SK-N-SH treated with all-trans-retinoic acid at 6 μM for 48 hours (cell line): ENCODE results near the gene TRMT13.
A peak's percentile ranks its signal among the peaks of the same experiment; 100 is the strongest.
"Not testable (repeated sequence)": the region's sequence is repeated elsewhere in the genome, so short reads cannot be mapped to it uniquely, and the experiment has no call there.

Source experiments
- ATAC-seq: fragments of 200-7000 bp; cut with Tn5 transposase; 3 replicates; pipeline ENCODE4 v1.9.1; 2020; ENCODE audit warnings: mild to moderate bottlenecking, moderate library complexity
- ARNTL ChIP-seq: fragments of 450-650 bp; formaldehyde crosslinking; IDR thresholded peaks from 2 replicates; pipeline ENCODE4 v1.5.0; 2020; ENCODE audit warnings: low read depth, mild to moderate bottlenecking, moderate library complexity, borderline replicate concordance
- BACH2 ChIP-seq: fragments of 250-450 bp; sonication (Bioruptor Pico); IDR thresholded peaks from 2 replicates; pipeline ENCODE4 v1.9.0; 2021; ENCODE audit warnings: mild to moderate bottlenecking, borderline replicate concordance
- ESRRG ChIP-seq: fragments of 250-450 bp; sonication (Bioruptor Pico); IDR thresholded peaks from 2 replicates; pipeline ENCODE4 v1.6.1; 2021; ENCODE audit warnings: mild to moderate bottlenecking
- GLIS3 ChIP-seq: fragments of 250-450 bp; sonication (Bioruptor Pico); IDR thresholded peaks from 2 replicates; pipeline ENCODE4 v1.5.0; 2020; ENCODE audit warnings: mild to moderate bottlenecking, moderate library complexity
- ISL1 ChIP-seq: fragments of 250-450 bp; sonication (Bioruptor Pico); IDR thresholded peaks from 2 replicates; pipeline ENCODE4 v2.1.2; 2022; ENCODE audit warnings: mild to moderate bottlenecking, moderate library complexity
- OSR1 ChIP-seq: fragments of 250-450 bp; sonication (Bioruptor Pico); IDR thresholded peaks from 2 replicates; pipeline ENCODE4 v1.8.0; 2022; ENCODE audit warnings: moderate library complexity, mild to moderate bottlenecking, inconsistent platforms
- PPARA ChIP-seq: fragments of 250-450 bp; sonication (Bioruptor Pico); IDR thresholded peaks from 2 replicates; pipeline ENCODE4 v1.5.0; 2020; ENCODE audit warnings: mild to moderate bottlenecking, borderline replicate concordance
- SNAI2 ChIP-seq: fragments of 250-450 bp; sonication (Bioruptor Pico); IDR thresholded peaks from 2 replicates; pipeline ENCODE4 v1.5.0; 2020; ENCODE audit warnings: mild to moderate bottlenecking, moderate library complexity
- TCF4 ChIP-seq: fragments of 250-450 bp; sonication (Bioruptor Pico); IDR thresholded peaks from 2 replicates; pipeline ENCODE4 v1.8.0; 2021; ENCODE audit warnings: mild to moderate bottlenecking, moderate library complexity, borderline replicate concordance
- TSHZ2 ChIP-seq: fragments of 250-450 bp; sonication (Bioruptor Pico); IDR thresholded peaks from 2 replicates; pipeline ENCODE4 v1.5.0; 2020; ENCODE audit warnings: mild to moderate bottlenecking, moderate library complexity
- ZC3H10 ChIP-seq: fragments of 250-450 bp; sonication (Bioruptor Pico); IDR thresholded peaks from 2 replicates; pipeline ENCODE4 v1.5.1; 2021; ENCODE audit warnings: mild to moderate bottlenecking, moderate library complexity
- ZFP3 ChIP-seq: fragments of 250-450 bp; sonication (Bioruptor Pico); IDR thresholded peaks from 2 replicates; pipeline ENCODE4 v1.5.0; 2020; ENCODE audit warnings: mild to moderate bottlenecking, moderate library complexity
- ZFP30 ChIP-seq: fragments of 450-650 bp; formaldehyde crosslinking; IDR thresholded peaks from 2 replicates; pipeline ENCODE4 v1.5.0; 2022; ENCODE audit warnings: mild to moderate bottlenecking, moderate library complexity
- ZNF565 ChIP-seq: fragments of 450-650 bp; formaldehyde crosslinking; conservative IDR thresholded peaks from 2 replicates; pipeline ENCODE4 v1.5.0; 2020; ENCODE audit warnings: low read depth, mild to moderate bottlenecking, moderate library complexity
- ZNF70 ChIP-seq: fragments of 450-650 bp; formaldehyde crosslinking; IDR thresholded peaks from 2 replicates; pipeline ENCODE4 v1.5.0; 2020; ENCODE audit warnings: mild to moderate bottlenecking, moderate library complexity
- TF ChIP-seq, protein P1 (sequence below): fragments of 250-450 bp; sonication (Bioruptor Pico); IDR thresholded peaks from 2 replicates; pipeline ENCODE4 v1.5.1; 2020; ENCODE audit warnings: low read depth, mild to moderate bottlenecking, moderate library complexity
- TF ChIP-seq, protein P2 (sequence below): fragments of 250-450 bp; sonication (Bioruptor Pico); IDR thresholded peaks from 2 replicates; pipeline ENCODE4 v1.8.0; 2020; ENCODE audit warnings: mild to moderate bottlenecking, moderate library complexity, borderline replicate concordance
- TF ChIP-seq, protein P3 (sequence below): fragments of 250-450 bp; sonication (Bioruptor Pico); IDR thresholded peaks from 2 replicates; pipeline ENCODE4 v1.5.1; 2021; ENCODE audit warnings: mild to moderate bottlenecking, moderate library complexity
- TF ChIP-seq, protein P4 (sequence below): fragments of 250-450 bp; sonication (Bioruptor Pico); IDR thresholded peaks from 2 replicates; pipeline ENCODE4 v1.8.0; 2021; ENCODE audit warnings: low read depth, mild to moderate bottlenecking, moderate library complexity, borderline replicate concordance

The TRMT13 gene

GRCh38 chr1:100187912-100188311, 54.9 kb downstream of the TRMT13 start (continued):
- TF ChIP-seq, protein P1, sequence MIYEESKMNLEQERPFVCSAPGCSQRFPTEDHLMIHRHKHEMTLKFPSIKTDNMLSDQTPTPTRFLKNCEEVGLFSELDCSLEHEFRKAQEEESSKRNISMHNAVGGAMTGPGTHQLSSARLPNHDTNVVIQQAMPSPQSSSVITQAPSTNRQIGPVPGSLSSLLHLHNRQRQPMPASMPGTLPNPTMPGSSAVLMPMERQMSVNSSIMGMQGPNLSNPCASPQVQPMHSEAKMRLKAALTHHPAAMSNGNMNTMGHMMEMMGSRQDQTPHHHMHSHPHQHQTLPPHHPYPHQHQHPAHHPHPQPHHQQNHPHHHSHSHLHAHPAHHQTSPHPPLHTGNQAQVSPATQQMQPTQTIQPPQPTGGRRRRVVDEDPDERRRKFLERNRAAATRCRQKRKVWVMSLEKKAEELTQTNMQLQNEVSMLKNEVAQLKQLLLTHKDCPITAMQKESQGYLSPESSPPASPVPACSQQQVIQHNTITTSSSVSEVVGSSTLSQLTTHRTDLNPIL (CRISPR knock-in tag) = no peak

- TF ChIP-seq, protein P2, sequence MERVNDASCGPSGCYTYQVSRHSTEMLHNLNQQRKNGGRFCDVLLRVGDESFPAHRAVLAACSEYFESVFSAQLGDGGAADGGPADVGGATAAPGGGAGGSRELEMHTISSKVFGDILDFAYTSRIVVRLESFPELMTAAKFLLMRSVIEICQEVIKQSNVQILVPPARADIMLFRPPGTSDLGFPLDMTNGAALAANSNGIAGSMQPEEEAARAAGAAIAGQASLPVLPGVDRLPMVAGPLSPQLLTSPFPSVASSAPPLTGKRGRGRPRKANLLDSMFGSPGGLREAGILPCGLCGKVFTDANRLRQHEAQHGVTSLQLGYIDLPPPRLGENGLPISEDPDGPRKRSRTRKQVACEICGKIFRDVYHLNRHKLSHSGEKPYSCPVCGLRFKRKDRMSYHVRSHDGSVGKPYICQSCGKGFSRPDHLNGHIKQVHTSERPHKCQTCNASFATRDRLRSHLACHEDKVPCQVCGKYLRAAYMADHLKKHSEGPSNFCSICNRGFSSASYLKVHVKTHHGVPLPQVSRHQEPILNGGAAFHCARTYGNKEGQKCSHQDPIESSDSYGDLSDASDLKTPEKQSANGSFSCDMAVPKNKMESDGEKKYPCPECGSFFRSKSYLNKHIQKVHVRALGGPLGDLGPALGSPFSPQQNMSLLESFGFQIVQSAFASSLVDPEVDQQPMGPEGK (CRISPR knock-in tag) = no peak
- TF ChIP-seq ISL1 (CRISPR knock-in tag) = peak; percentile 27; the same call in 1 of the 2 replicates
- peak; percentile 77 for ATAC-seq
These were observed 55.7 kb downstream of the TRMT13 start for GRCh38 chr1:100188617-100189016.

DNA sequence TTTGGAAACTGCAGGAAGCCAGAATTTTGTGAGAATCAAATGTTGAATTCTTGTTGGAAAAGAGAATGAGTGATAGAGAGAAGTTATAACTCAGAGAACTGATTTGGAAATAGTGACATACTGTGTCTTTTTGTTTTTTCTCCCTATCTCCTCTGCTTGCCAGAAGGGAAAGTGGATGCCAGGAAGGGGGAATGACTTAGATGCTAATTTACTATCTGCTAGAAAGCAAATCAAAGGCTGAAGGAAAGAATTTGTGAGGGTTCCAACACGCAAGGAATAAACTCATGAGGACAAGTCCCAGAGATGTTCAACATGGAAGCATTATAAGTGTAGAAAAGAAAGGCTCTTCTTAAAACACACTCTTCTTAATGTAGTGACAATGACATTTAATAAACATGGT, 65.6 kb downstream of the TRMT13 start:
- TF ChIP-seq ZC3H10 (no peak), ZFP3 (CRISPR knock-in tag) (no peak), BACH2 (no peak), ESRRG (no peak), ZNF565 (CRISPR knock-in tag) (no peak), GLIS3 (no peak), PPARA (CRISPR knock-in tag) (no peak), ZNF70 (CRISPR knock-in tag) (no peak), ISL1 (CRISPR knock-in tag) (no peak), SNAI2 (CRISPR knock-in tag) (no peak), ARNTL (CRISPR knock-in tag) (no peak), ZFP30 (CRISPR knock-in tag) (no peak), OSR1 (no peak), TCF4 (CRISPR knock-in tag) (no peak), TSHZ2 (CRISPR knock-in tag) (no peak)
- TF ChIP-seq, protein P1 (CRISPR knock-in tag) = no peak
- TF ChIP-seq, protein P2 (CRISPR knock-in tag) = no peak
- TF ChIP-seq, protein P3, sequence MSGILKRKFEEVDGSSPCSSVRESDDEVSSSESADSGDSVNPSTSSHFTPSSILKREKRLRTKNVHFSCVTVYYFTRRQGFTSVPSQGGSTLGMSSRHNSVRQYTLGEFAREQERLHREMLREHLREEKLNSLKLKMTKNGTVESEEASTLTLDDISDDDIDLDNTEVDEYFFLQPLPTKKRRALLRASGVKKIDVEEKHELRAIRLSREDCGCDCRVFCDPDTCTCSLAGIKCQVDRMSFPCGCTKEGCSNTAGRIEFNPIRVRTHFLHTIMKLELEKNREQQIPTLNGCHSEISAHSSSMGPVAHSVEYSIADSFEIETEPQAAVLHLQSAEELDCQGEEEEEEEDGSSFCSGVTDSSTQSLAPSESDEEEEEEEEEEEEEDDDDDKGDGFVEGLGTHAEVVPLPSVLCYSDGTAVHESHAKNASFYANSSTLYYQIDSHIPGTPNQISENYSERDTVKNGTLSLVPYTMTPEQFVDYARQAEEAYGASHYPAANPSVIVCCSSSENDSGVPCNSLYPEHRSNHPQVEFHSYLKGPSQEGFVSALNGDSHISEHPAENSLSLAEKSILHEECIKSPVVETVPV (CRISPR knock-in tag) = no peak
- TF ChIP-seq, protein P4, sequence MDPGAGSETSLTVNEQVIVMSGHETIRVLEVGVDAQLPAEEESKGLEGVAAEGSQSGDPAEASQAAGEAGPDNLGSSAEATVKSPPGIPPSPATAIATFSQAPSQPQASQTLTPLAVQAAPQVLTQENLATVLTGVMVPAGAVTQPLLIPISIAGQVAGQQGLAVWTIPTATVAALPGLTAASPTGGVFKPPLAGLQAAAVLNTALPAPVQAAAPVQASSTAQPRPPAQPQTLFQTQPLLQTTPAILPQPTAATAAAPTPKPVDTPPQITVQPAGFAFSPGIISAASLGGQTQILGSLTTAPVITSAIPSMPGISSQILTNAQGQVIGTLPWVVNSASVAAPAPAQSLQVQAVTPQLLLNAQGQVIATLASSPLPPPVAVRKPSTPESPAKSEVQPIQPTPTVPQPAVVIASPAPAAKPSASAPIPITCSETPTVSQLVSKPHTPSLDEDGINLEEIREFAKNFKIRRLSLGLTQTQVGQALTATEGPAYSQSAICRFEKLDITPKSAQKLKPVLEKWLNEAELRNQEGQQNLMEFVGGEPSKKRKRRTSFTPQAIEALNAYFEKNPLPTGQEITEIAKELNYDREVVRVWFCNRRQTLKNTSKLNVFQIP (CRISPR knock-in tag) = no peak
- TF ChIP-seq, all 23 proteins: peak for 0
- ATAC-seq = no peak

DNA sequence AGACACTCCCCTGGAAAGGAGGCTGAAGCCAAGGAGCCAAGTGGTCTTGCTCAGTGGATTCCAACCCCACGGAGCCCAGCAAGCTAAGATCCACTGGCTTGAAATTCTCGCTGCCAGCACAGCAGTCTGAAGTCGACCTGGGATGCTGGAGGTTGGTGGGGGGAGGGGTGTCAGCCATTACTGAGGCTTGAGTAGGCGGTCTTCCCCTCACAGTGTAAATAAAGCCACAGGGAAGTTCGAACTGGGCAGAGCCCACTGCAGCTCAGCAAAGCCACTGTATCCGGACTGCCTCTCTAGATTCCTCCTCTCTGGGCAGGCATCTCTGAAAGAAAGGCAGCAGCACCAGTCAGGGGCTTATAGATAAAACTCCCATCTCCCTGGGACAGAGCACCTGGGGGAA, 67.1 kb downstream of the TRMT13 start:
- not testable (repeated sequence) for ATAC-seq
